BE2C (cell line): ENCODE results near the gene MYEOV.

ENCODE experiments used
- DNase-seq: peaks from one replicate; pipeline ENCODE4 v3.0.0-alpha.2; 2020
- H3K27me3 ChIP-seq: fragments of 250-450 bp; sonication (Bioruptor Pico); 2 replicates; pipeline ENCODE4 v1.5.1; 2020; ENCODE audit warnings: mild to moderate bottlenecking
- H3K36me3 ChIP-seq: fragments of 250-450 bp; sonication (Bioruptor Pico); 2 replicates; pipeline ENCODE4 v1.5.1; 2020; ENCODE audit warnings: mild to moderate bottlenecking
- H3K4me1 ChIP-seq: fragments of 250-450 bp; sonication (Bioruptor Pico); 2 replicates; pipeline ENCODE4 v1.5.1; 2020
- H3K4me3 ChIP-seq: 2 replicates; pipeline ENCODE4 v1.5.1; 2011; ENCODE audit warnings: low read depth, low read length
- H3K9me3 ChIP-seq: fragments of 250-450 bp; sonication (Bioruptor Pico); 2 replicates; pipeline ENCODE4 v1.5.1; 2020
- TF ChIP-seq, protein P1 (sequence below): IDR thresholded peaks from 2 replicates; pipeline ENCODE4 v1.5.1; 2012; ENCODE audit warnings: mild to moderate bottlenecking, low read depth, low read length

Gene MYEOV

DNA sequence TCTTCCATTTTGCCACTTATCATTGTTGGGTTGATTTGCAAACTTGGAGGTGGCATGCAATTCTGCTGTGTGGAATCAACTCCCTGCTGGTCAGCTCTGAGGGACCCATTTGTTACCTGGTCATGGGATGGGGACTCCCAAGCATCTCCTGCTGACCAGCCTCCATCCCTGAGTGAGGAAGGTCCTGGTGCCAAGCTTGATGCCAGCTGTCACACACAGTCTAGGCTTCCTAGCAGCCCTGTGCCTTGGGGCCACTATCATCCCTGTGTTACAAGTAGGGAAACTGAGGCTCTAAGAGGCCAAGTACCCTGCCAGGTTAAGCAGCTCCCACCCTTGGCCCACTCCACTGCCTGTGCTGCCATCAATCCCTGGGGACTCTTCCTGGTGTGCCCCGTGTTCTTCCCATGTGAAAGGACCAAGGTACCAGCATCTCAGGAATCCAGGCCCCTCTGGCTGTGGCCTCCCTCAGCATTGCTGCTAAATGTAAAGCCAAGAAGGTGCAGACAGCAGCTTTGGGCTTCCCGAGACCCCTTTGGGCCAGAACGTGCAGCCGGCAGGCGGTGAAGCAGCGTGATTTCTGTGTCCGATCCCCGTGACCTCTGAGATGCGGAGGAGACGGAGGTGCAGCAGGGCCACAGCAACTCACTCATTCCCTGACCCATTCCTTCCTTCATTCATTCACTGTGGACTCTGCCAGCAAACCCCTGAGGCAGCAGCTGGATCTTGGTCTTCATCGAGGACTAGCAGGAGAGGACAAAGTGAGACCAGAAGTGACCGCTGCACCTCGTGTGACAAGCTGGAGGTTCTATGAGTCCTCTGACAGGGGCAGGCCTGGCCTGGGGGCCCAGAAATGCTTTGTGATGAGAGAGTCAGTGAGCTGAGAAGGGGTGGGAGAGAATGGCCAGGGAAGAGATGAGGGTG is 49.7 kb downstream of the MYEOV start:
- Histone ChIP-seq H3K4me1 (no peaks in the 10 kb centered on the region; the same call in 1 of the 2 replicates), H3K4me3 (no peak overlapping the region), H3K9me3 (0 out of 2 replicates have a peak, but pooled peaks cover 2% of the 10 kb centered on the region), H3K36me3 (no peaks in the 10 kb centered on the region), H3K27me3 (no peaks in the 10 kb centered on the region)
- no peak for DNase-seq
- TF ChIP-seq, protein P1, sequence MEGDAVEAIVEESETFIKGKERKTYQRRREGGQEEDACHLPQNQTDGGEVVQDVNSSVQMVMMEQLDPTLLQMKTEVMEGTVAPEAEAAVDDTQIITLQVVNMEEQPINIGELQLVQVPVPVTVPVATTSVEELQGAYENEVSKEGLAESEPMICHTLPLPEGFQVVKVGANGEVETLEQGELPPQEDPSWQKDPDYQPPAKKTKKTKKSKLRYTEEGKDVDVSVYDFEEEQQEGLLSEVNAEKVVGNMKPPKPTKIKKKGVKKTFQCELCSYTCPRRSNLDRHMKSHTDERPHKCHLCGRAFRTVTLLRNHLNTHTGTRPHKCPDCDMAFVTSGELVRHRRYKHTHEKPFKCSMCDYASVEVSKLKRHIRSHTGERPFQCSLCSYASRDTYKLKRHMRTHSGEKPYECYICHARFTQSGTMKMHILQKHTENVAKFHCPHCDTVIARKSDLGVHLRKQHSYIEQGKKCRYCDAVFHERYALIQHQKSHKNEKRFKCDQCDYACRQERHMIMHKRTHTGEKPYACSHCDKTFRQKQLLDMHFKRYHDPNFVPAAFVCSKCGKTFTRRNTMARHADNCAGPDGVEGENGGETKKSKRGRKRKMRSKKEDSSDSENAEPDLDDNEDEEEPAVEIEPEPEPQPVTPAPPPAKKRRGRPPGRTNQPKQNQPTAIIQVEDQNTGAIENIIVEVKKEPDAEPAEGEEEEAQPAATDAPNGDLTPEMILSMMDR = no peak

DNA sequence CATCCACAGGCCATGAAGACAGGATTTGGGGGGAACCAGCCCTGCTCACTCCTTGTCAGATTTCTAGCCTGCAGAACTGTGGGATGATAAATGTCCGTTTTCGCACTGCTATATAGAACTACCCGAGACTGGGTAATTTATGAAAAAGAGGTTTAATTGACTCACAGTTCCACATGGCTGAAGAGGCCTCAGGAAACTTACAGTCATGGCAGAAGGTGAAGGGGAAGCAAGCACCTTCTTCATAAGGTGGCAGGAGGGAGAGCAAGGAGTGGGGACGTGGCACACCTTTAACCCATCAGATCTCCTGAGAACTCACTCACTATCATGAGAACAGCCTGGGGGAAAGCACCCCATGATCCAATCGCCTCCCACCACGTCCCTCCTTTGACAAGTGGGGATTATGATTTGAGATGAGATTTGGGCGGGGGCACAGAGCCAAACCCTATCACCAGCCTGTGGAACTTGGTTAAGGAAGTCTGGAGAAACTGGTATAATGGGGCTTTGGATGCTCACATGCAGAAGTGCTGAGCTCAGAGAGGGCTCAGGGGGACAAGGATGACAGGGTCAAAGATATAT is 50.7 kb downstream of the MYEOV start:
- Histone ChIP-seq H3K4me3 (no peak overlapping the region), H3K27me3 (no peaks in the 10 kb centered on the region), H3K9me3 (0 out of 2 replicates have a peak, but pooled peaks cover 2% of the 10 kb centered on the region), H3K4me1 (no peaks in the 10 kb centered on the region; the same call in 1 of the 2 replicates), H3K36me3 (no peaks in the 10 kb centered on the region)
- no peak for DNase-seq
- TF ChIP-seq, protein P1 = no peak
